Measurements from ENCODE around the gene P3R3URF. TPM values are rescaled to one million over a fixed set of nuclear protein-coding genes. Genes with fewer than 3 reads are reported as not detected.

The P3R3URF gene
- total and polyA plus RNA-seq, 9 of the 15 experiments (the other 6 are each of a cell fraction or from before 2014, with no cell fraction given): not detected

DNA sequence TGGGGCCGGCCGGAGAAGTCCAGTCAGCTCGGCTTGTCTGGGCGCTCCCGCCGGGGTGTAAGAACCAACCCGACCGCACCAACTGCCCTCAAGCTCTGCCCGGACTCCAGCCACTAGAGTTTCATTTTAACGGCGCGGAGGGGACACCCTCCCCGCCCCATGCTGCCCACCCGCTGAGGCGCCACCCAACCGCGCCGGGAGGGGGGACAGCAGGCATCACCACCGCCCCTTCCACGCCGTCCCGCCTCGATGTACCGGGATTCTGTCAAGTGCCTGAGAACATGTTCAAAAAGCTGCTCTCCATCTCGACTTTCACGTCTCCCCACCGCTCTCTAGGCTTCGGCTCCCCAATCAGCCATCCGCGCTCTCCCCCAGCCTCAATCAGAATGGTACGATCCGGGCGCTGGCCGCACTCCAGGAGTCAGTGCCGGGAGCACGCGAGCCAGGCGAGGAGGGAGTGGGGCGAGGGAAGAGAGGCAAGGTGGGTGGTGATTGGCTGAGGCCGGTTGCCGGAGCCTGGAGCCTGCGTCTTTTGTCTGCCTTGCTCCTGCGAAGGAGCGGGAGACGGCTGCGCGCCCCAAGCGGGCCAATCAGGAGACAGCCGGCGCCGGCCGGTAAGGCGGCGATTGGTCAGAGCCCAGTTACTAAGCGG lies 43.6 kb downstream of the P3R3URF start, which contains the start of gene PIK3R3 (continued):
- TF ChIP-seq CBX3 (IDR thresholded peaks at IDR 0.05; ENCODE audit: borderline replicate concordance in 1 of 2, low read length in 2 of 2) (peak in 1 of 2 experiments; percentile 99; a peak in 2 of 3 replicates), E2F6 (IDR thresholded peaks at IDR 0.05; ENCODE audit: borderline replicate concordance in 1 of 2, extremely low read depth in 1 of 2, insufficient read depth in 1 of 2, insufficient read length in 1 of 2, low read depth in 1 of 2, low read length in 1 of 2, poor library complexity in 1 of 2, severe bottlenecking in 1 of 2) (peak; percentile 99 to 100), SRF (CRISPR knock-in tag; IDR thresholded peaks at IDR 0.05) (peak in 1 of 2 experiments; percentile 73; a peak in 3 of 4 replicates), HMG20A (CRISPR knock-in tag; conservative IDR thresholded peaks at IDR 0.05) (no peak), ZNF785 (CRISPR knock-in tag; IDR thresholded peaks at IDR 0.05) (no peak), ZNF316 (IDR thresholded peaks at IDR 0.05) (no peak), ZBTB8A (IDR thresholded peaks at IDR 0.05; ENCODE audit: partially characterized antibody) (no peak), RBBP5 (IDR thresholded peaks at IDR 0.05; ENCODE audit: borderline replicate concordance, insufficient read depth, low read length, poor library complexity, severe bottlenecking) (peak; percentile 9), L3MBTL2 (IDR thresholded peaks at IDR 0.05) (peak; percentile 100), SP1 (CRISPR knock-in tag; IDR thresholded peaks at IDR 0.05) (peak; percentile 97), NFIC (IDR thresholded peaks at IDR 0.05) (peak; percentile 100), LARP7 (IDR thresholded peaks at IDR 0.05) (peak; percentile 96), ZNF644 (tag; IDR thresholded peaks at IDR 0.05; ENCODE audit: low read depth) (no peak), NFXL1 (CRISPR knock-in tag; IDR thresholded peaks at IDR 0.05) (no peak), ZNF133 (CRISPR knock-in tag; IDR thresholded peaks at IDR 0.05) (no peak)
- TF ChIP-seq, protein P1, sequence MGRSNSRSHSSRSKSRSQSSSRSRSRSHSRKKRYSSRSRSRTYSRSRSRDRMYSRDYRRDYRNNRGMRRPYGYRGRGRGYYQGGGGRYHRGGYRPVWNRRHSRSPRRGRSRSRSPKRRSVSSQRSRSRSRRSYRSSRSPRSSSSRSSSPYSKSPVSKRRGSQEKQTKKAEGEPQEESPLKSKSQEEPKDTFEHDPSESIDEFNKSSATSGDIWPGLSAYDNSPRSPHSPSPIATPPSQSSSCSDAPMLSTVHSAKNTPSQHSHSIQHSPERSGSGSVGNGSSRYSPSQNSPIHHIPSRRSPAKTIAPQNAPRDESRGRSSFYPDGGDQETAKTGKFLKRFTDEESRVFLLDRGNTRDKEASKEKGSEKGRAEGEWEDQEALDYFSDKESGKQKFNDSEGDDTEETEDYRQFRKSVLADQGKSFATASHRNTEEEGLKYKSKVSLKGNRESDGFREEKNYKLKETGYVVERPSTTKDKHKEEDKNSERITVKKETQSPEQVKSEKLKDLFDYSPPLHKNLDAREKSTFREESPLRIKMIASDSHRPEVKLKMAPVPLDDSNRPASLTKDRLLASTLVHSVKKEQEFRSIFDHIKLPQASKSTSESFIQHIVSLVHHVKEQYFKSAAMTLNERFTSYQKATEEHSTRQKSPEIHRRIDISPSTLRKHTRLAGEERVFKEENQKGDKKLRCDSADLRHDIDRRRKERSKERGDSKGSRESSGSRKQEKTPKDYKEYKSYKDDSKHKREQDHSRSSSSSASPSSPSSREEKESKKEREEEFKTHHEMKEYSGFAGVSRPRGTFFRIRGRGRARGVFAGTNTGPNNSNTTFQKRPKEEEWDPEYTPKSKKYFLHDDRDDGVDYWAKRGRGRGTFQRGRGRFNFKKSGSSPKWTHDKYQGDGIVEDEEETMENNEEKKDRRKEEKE (IDR thresholded peaks at IDR 0.05; ENCODE audit: borderline replicate concordance in 1 of 2, control insufficient read depth in 1 of 2, low read depth in 2 of 2, low read length in 1 of 2): peak; percentile 75 to 100; a peak in 3 of 4 replicates
